Germinal center (tissue), 1 donor: Measurements from ENCODE around the gene F2.

Source experiments
- DNase-seq: peaks from one replicate; pipeline ENCODE4 v3.0.0; 2012; ENCODE audit warnings: mixed read lengths, low spot score

The F2 gene

GRCh38 chr11:46743693-46744339 is 24.8 kb downstream of the F2 start:
- DNase-seq, result no peak

GRCh38 chr11:46745328-46745727 is 26.3 kb downstream of the F2 start:
- no peak for DNase-seq

GRCh38 chr11:46745995-46746394 is 27.0 kb downstream of the F2 start:
- DNase-seq, result no peak

GRCh38 chr11:46747150-46747549 is 28.1 kb downstream of the F2 start:
- no peak for DNase-seq

GRCh38 chr11:46755962-46756361 is 36.9 kb downstream of the F2 start:
- no peak for DNase-seq

GRCh38 chr11:46759196-46759595 is 40.2 kb downstream of the F2 start:
- no peak for DNase-seq

GRCh38 chr11:46760429-46761128 is 41.6 kb downstream of the F2 start:
- DNase-seq, result no peak

- no peak for DNase-seq
Observed at GRCh38 chr11:46761807-46762206, 42.8 kb downstream of the F2 start.

- no peak for DNase-seq
Observed at GRCh38 chr11:46762248-46762647, 43.2 kb downstream of the F2 start.

- DNase-seq, result no peak
Observed at GRCh38 chr11:46766656-46767055, 47.6 kb downstream of the F2 start.

- DNase-seq, result no peak
Observed at GRCh38 chr11:46769636-46770221, 50.7 kb downstream of the F2 start.

- DNase-seq, result no peak
Observed at GRCh38 chr11:46776878-46777277, 57.9 kb downstream of the F2 start.

GRCh38 chr11:46778416-46778815 is 59.4 kb downstream of the F2 start:
- no peak for DNase-seq
